A673 (cell line): ENCODE results near the gene CLEC10A. TPM values are rescaled to one million over a fixed set of nuclear protein-coding genes. Genes with fewer than 3 reads are reported as not detected.

Experiments used
- BruUV-seq: library from RNA; stranded (reverse); fragments of 400-500 nt; replicated peaks from 2 replicates; lab custom pipeline; 2021; lab: Mats Ljungman, UMichigan
- CTCF ChIA-PET: fragments of 300-600 bp; sonication (Branson Sonifier 250); formaldehyde crosslinking; loops from one replicate; lab custom pipeline; 2022; ENCODE audit warnings: antibody characterized with exemption; lab: Charles Lee
- POLR2A ChIA-PET: fragments of 300-600 bp; sonication (Branson Sonifier 250); formaldehyde crosslinking; loops from one replicate; lab custom pipeline; 2022; ENCODE audit warnings: antibody characterized with exemption; ENCODE audit not compliant: low non-redundant PET; lab: Charles Lee
- DNase-seq: peaks from one replicate; pipeline ENCODE4 v3.0.0-alpha.2; 2015; ENCODE audit warnings: low spot score
- H3K27ac ChIP-seq: fragments of 200-600 bp; sonication (generic); 2 replicates; pipeline ENCODE4 v1.5.1; 2016; ENCODE audit warnings: mixed run types, low read depth, mild to moderate bottlenecking, mixed read lengths, antibody characterized with exemption, low read length; ENCODE audit not compliant: poor library complexity, severe bottlenecking
- H3K27me3 ChIP-seq: fragments of 200-600 bp; sonication (generic); replicated peaks from 2 replicates; pipeline ENCODE4 v1.6.1; 2017; ENCODE audit warnings: mixed run types, low read depth, mild to moderate bottlenecking, mixed read lengths, antibody characterized with exemption, low read length; ENCODE audit not compliant: insufficient read depth, poor library complexity
- H3K36me3 ChIP-seq: fragments of 200-600 bp; sonication (generic); 2 replicates; pipeline ENCODE4 v1.6.1; 2016; ENCODE audit warnings: mixed run types, mild to moderate bottlenecking, mixed read lengths, antibody characterized with exemption, low read length; ENCODE audit not compliant: insufficient read depth, poor library complexity, severe bottlenecking
- H3K4me1 ChIP-seq: fragments of 200-600 bp; sonication (generic); 2 replicates; pipeline ENCODE4 v1.6.1; 2017; ENCODE audit warnings: mixed run types, mild to moderate bottlenecking, mixed read lengths, antibody characterized with exemption, low read length; ENCODE audit not compliant: insufficient read depth, poor library complexity, severe bottlenecking
- H3K4me3 ChIP-seq: fragments of 200-600 bp; sonication (generic); 2 replicates; pipeline ENCODE4 v1.5.1; 2016; ENCODE audit warnings: low read depth, mixed run types, mild to moderate bottlenecking, mixed read lengths, low read length; ENCODE audit not compliant: poor library complexity, severe bottlenecking
- H3K9me3 ChIP-seq: fragments of 200-600 bp; sonication (generic); 2 replicates; pipeline ENCODE4 v1.6.1; 2016; ENCODE audit warnings: mixed run types, low read depth, mild to moderate bottlenecking, mixed read lengths, antibody characterized with exemption, low read length; ENCODE audit not compliant: poor library complexity, severe bottlenecking
- EZH2 ChIP-seq: fragments of 200-600 bp; sonication (generic); IDR thresholded peaks from 2 replicates; pipeline ENCODE4 v1.6.1; 2017; ENCODE audit warnings: borderline replicate concordance, low read depth, mild to moderate bottlenecking, mixed read lengths, antibody characterized with exemption, low read length; ENCODE audit not compliant: poor library complexity, severe bottlenecking
- intact Hi-C: fragments of 100-400 bp; cut with micrococcal nuclease; formaldehyde crosslinking; loops from one replicate; pipeline ENCODE4 v1.10.0; 2022; ENCODE audit not compliant: unreplicated experiment
- total RNA-seq: library from RNA; stranded (reverse); gene quantifications from 2 replicates; pipeline ENCODE4 v1.2.3, GENCODE V29; 2021
- TF ChIP-seq, protein P1 (sequence below): fragments of 300-800, 200-600 bp; sonication (generic); conservative IDR thresholded peaks from 2 replicates; pipeline ENCODE4 v1.5.1; 2017; ENCODE audit warnings: low read depth, mild to moderate bottlenecking, antibody characterized with exemption, low read length, moderate library complexity, mixed read lengths

CLEC10A gene
- total RNA-seq, 1 experiment from 2014 or later, result not detected

DNA sequence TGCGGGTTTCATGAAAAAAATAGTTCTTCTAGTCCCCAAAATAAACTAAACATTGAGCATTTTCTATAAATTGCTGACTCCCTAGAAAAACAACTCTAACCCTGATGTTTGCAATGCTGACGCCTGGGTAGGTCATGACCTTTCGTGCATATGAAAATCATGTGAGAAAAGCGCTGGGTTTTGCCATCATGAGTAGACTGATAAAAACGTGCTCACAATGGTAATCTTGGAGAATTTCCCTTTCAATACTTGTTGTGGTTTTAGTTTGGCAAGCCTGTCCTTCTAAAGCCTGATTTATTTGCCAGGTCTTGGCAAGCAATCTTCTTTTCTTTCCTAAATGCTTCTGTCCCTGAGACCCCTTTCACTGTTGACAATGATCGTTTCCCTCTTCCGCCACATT, 4.0 kb upstream of the CLEC10A start:
- no peak overlapping the region for H3K4me3 ChIP-seq
- H3K9me3 ChIP-seq, result no peaks in the 10 kb centered on the region
- no peak for TF ChIP-seq EZH2
- TF ChIP-seq, protein P1, sequence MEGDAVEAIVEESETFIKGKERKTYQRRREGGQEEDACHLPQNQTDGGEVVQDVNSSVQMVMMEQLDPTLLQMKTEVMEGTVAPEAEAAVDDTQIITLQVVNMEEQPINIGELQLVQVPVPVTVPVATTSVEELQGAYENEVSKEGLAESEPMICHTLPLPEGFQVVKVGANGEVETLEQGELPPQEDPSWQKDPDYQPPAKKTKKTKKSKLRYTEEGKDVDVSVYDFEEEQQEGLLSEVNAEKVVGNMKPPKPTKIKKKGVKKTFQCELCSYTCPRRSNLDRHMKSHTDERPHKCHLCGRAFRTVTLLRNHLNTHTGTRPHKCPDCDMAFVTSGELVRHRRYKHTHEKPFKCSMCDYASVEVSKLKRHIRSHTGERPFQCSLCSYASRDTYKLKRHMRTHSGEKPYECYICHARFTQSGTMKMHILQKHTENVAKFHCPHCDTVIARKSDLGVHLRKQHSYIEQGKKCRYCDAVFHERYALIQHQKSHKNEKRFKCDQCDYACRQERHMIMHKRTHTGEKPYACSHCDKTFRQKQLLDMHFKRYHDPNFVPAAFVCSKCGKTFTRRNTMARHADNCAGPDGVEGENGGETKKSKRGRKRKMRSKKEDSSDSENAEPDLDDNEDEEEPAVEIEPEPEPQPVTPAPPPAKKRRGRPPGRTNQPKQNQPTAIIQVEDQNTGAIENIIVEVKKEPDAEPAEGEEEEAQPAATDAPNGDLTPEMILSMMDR, result no peak
- peaks cover 4% of the 10 kb centered on the region for H3K4me1 ChIP-seq
- H3K27me3 ChIP-seq, result no peaks in the 10 kb centered on the region
- POLR2A ChIA-PET, result no interaction called here
- no TSS peak for BruUV-seq
- CTCF ChIA-PET, result no interaction called here
- H3K36me3 ChIP-seq, result no peaks in the 10 kb centered on the region
- intact Hi-C loops, result no loop called here
- no peak overlapping the region for H3K27ac ChIP-seq
- DNase-seq, result no peak

DNA sequence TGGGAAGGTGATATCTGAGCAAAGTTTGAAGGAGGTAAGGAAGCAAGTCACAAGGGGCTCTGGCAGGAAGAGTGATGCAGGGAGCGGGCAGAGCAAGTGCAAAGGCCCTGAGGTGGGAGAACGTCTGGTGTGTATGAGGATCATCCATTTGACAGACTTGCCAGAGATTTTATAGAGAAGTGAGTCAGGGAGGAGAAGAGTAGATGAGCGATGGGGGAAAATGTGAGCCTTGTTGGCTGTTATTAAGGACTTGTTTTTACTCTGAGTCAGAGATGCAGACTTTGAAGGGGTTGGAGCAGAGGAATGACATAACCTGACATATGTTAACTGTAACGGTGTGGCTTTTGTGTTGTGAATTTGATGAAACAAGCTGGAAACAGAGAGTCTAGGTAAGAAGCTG, 3.5 kb upstream of the CLEC10A start:
- Histone ChIP-seq H3K4me1 (peaks cover 4% of the 10 kb centered on the region), H3K9me3 (no peaks in the 10 kb centered on the region), H3K4me3 (no peak overlapping the region), H3K36me3 (no peaks in the 10 kb centered on the region), H3K27ac (no peak overlapping the region), H3K27me3 (no peaks in the 10 kb centered on the region)
- TF ChIP-seq EZH2, result no peak
- TF ChIP-seq, protein P1, result no peak
- ChIA-PET CTCF (no interaction called here), POLR2A (no interaction called here)
- BruUV-seq, result no TSS peak
- intact Hi-C loops, result no loop called here
- DNase-seq, result no peak

DNA sequence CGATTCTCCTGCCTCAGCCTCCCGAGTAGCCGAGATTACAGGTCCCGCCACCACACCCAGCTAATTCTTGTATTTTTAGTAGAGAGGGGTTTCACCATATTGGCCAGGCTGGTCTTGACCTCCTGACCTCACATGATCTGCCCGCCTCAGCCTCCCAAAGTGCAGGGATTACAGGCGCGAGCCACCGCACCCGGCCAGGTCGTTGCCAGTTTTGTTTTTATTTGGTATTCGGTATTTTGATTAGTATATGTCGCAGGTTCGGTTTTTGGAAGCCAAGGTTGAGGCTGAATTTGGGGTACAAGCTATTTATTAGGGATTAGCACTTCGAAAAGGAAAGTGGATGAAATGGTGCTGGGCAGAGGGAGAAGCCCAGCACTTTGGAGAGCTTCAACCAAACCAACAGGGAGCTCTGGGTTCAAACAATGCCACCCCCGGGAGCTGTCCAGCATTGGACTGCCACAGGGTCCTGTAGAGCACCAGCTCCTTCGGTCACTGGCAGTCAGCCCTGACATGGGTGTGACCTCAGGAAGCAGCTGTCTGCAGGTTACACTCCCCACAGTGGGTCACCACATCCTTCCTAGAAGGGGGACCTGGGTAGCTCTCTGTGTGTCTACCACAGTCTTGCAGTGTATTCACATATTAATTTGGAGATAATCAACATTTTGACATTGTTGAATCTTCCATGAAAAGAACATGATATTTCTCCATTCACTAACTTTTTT, 1.5 kb upstream of the CLEC10A start:
- H3K36me3 ChIP-seq, result no peaks in the 10 kb centered on the region
- peaks cover 4% of the 10 kb centered on the region for H3K4me1 ChIP-seq
- H3K4me3 ChIP-seq, result no peak overlapping the region
- DNase-seq, result no peak
- intact Hi-C loops, result no loop called here
- ChIA-PET POLR2A (interaction anchor here (0.7 kb wide), 1 partner anchor 208 kb away, joined by 6 read pairs; no protein-coding TSS in a partner anchor), CTCF (no interaction called here)
- BruUV-seq, result no TSS peak
- TF ChIP-seq EZH2, result no peak
- TF ChIP-seq, protein P1, result no peak
- H3K9me3 ChIP-seq, result no peaks in the 10 kb centered on the region
- H3K27me3 ChIP-seq, result no peaks in the 10 kb centered on the region
- no peak overlapping the region for H3K27ac ChIP-seq
